ENCODE measurements around the gene CYP39A1.

Gene CYP39A1

DNA sequence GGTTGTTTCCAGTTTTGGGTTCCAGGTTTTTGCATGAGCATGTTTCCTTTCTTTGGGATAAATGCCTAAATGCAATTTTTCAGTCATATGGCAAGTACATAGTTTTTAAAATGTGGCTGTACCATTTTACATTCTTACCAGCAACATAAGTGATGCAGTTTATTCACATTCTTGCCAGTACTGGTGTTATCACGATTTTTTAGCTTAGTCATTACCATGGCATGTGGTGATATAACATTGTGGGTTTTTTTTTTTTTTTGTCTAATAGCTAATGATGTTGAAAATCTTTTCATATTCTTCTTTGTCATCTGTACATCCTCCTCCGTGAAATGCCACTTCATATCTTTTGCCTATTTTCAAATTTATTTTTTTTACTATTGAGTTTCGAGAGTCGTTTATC lies 32.2 kb upstream of the CYP39A1 start:
- H3K4me2 ChIP-seq, result no peak overlapping the region
- H3K27me3 ChIP-seq, result no peaks in the 10 kb centered on the region
- no peak overlapping the region for H3K4me3 ChIP-seq
- peaks cover 14 to 25% (median 20%) of the 10 kb centered on the region in 11 experiments for H3K9me3 ChIP-seq (replicated peaks in 1 of 11)
- no peaks in the 10 kb centered on the region for H3K4me1 ChIP-seq
- no peak overlapping the region for H3K27ac ChIP-seq
- no peaks in the 10 kb centered on the region for H4K20me1 ChIP-seq
- H3K36me3 ChIP-seq, result no peaks in the 10 kb centered on the region
- no peak for TF ChIP-seq Cebpa-rat (IDR thresholded peaks at IDR 0.05)
- no peak overlapping the region for H3K9ac ChIP-seq

- H4K20me1 ChIP-seq, result no peaks in the 10 kb centered on the region
- no peak overlapping the region for H3K27ac ChIP-seq
- H3K4me2 ChIP-seq, result no peak overlapping the region
- TF ChIP-seq Cebpa-rat (IDR thresholded peaks at IDR 0.05), result no peak
- no peak overlapping the region for H3K9ac ChIP-seq
- H3K9me3 ChIP-seq (replicated peaks in 1 of 11), result no peaks in the 10 kb centered on the region
- no peaks in the 10 kb centered on the region; a peak in 1 of 20 replicates for H3K4me1 ChIP-seq
- no peaks in the 10 kb centered on the region for H3K36me3 ChIP-seq
- no peaks in the 10 kb centered on the region for H3K27me3 ChIP-seq
- no peak overlapping the region for H3K4me3 ChIP-seq
These were observed 24.7 kb upstream of the CYP39A1 start for GRCh38 chr6:46677314-46677654.

DNA sequence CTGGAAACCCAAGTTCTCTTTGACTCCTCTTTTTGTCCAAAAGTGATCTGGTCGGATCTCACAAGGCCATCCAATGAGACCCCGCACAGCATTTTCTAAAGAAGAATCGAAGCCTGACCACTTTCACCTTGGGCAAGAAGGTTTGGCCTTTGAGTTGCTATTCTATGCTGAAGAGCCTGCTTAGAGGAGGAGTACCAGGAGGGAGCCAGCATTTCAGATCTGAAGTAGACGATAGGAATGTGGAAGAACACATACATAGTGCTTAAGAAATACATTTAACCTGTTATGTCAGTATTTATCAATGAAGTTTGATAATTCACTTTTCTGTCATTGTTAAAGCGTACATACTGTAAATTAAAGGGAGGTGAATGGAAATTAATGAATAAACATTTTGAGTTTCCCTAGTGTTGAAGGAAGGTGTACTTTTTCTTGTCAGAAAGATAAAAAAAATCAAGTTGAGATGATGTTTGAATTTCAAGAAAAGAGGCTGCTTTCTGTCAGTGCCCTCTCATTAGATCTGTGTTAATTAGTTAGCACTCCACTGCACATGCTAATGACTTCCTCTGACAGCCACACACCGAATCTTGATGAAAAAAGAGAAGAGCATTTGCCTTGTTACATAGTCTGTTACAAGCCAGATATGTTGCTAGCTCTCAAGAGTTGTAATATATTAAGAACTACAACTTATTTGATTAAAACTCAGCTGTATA lies 24.1 kb upstream of the CYP39A1 start:
- Histone ChIP-seq H3K4me1 (no peaks in the 10 kb centered on the region; a peak in 1 of 20 replicates), H3K4me2 (no peak overlapping the region), H3K27ac (no peak overlapping the region), H4K20me1 (no peaks in the 10 kb centered on the region), H3K9ac (no peak overlapping the region), H3K36me3 (no peaks in the 10 kb centered on the region), H3K27me3 (no peaks in the 10 kb centered on the region), H3K9me3 (replicated peaks in 1 of 11) (no peaks in the 10 kb centered on the region), H3K4me3 (no peak overlapping the region)
- no peak for TF ChIP-seq Cebpa-rat (IDR thresholded peaks at IDR 0.05)

- H3K27me3 ChIP-seq, result no peaks in the 10 kb centered on the region
- no peak overlapping the region for H3K27ac ChIP-seq
- H3K4me1 ChIP-seq, result no peaks in the 10 kb centered on the region; a peak in 1 of 20 replicates
- no peak for TF ChIP-seq Cebpa-rat (IDR thresholded peaks at IDR 0.05)
- H3K4me3 ChIP-seq, result no peak overlapping the region
- H3K36me3 ChIP-seq, result no peaks in the 10 kb centered on the region
- H4K20me1 ChIP-seq, result no peaks in the 10 kb centered on the region
- H3K4me2 ChIP-seq, result no peak overlapping the region
- no peaks in the 10 kb centered on the region for H3K9me3 ChIP-seq (replicated peaks in 1 of 11)
- H3K9ac ChIP-seq, result no peak overlapping the region
These were observed 21.8 kb upstream of the CYP39A1 start for GRCh38 chr6:46674410-46674809.

- no peak overlapping the region for H3K9ac ChIP-seq
- no peaks in the 10 kb centered on the region for H3K36me3 ChIP-seq
- H3K4me2 ChIP-seq, result no peak overlapping the region
- no peaks in the 10 kb centered on the region for H3K27me3 ChIP-seq
- no peak overlapping the region for H3K4me3 ChIP-seq
- H3K4me1 ChIP-seq, result no peaks in the 10 kb centered on the region
- no peaks in the 10 kb centered on the region for H3K9me3 ChIP-seq (replicated peaks in 1 of 11)
- no peaks in the 10 kb centered on the region for H4K20me1 ChIP-seq
- H3K27ac ChIP-seq, result no peak overlapping the region
- no peak for TF ChIP-seq Cebpa-rat (IDR thresholded peaks at IDR 0.05)
These were observed 14.8 kb upstream of the CYP39A1 start for GRCh38 chr6:46667377-46667776.

GRCh38 chr6:46661483-46661882 lies 8.9 kb upstream of the CYP39A1 start:
- Histone ChIP-seq H3K36me3 (no peaks in the 10 kb centered on the region), H3K9me3 (replicated peaks in 1 of 11) (no peaks in the 10 kb centered on the region), H3K9ac (no peak overlapping the region)

GRCh38 chr6:46657642-46658041 lies 5.0 kb upstream of the CYP39A1 start:
- H3K36me3 ChIP-seq, result no peaks in the 10 kb centered on the region
- H3K4me3 ChIP-seq, result no peak overlapping the region
- no peak overlapping the region for H3K9ac ChIP-seq
- H3K4me1 ChIP-seq, result peaks cover 0 to 1% (median 0%) of the 10 kb centered on the region in 10 experiments; a peak in 4 of 20 replicates
- no peak overlapping the region for H3K27ac ChIP-seq
- peaks cover 0 to 7% (median 7%) of the 10 kb centered on the region in 11 experiments; a peak in 12 of 22 replicates for H3K9me3 ChIP-seq (replicated peaks in 1 of 11)
- peaks cover 11 to 20% (median 15%) of the 10 kb centered on the region in 11 experiments; a peak in 20 of 22 replicates for H3K27me3 ChIP-seq
- TF ChIP-seq Cebpa-rat (IDR thresholded peaks at IDR 0.05), result no peak
- no peak overlapping the region for H3K4me2 ChIP-seq
- no peaks in the 10 kb centered on the region for H4K20me1 ChIP-seq

More at GRCh38 chr6:46661483-46661882, 8.9 kb upstream of the CYP39A1 start:
- Histone ChIP-seq H3K4me2 (no peak overlapping the region), H3K27ac (no peak overlapping the region), H3K27me3 (no peaks in the 10 kb centered on the region), H3K4me3 (no peak overlapping the region), H4K20me1 (no peaks in the 10 kb centered on the region), H3K4me1 (no peaks in the 10 kb centered on the region)
- no peak for TF ChIP-seq Cebpa-rat (IDR thresholded peaks at IDR 0.05)

DNA sequence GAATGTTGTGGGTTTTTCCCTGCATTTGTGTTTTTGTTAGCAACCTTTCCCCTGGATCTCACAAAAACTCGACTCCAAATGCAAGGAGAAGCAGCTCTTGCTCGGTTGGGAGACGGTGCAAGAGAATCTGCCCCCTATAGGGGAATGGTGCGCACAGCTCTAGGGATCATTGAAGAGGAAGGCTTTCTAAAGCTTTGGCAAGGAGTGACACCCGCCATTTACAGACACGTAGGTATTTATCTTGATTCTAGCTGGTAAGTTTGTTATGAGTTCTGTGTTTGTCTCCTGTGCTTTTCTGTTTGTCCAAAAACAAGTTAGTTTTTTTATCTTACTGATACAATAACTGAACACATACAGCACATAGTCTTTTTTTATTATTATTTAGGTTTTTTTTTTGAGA lies 3.2 kb upstream of the CYP39A1 start:
- Histone ChIP-seq H3K4me3 (no peak overlapping the region), H3K4me2 (no peak overlapping the region), H3K4me1 (peaks cover 0 to 7% (median 5%) of the 10 kb centered on the region in 10 experiments; a peak in 7 of 20 replicates), H4K20me1 (no peaks in the 10 kb centered on the region), H3K9ac (no peak overlapping the region), H3K9me3 (replicated peaks in 1 of 11) (peaks cover 0 to 9% (median 8%) of the 10 kb centered on the region in 11 experiments; a peak in 12 of 22 replicates), H3K27me3 (peaks cover 11 to 26% (median 20%) of the 10 kb centered on the region in 11 experiments; a peak in 20 of 22 replicates), H3K27ac (no peak overlapping the region), H3K36me3 (no peaks in the 10 kb centered on the region)
- no peak for TF ChIP-seq Cebpa-rat (IDR thresholded peaks at IDR 0.05)

DNA sequence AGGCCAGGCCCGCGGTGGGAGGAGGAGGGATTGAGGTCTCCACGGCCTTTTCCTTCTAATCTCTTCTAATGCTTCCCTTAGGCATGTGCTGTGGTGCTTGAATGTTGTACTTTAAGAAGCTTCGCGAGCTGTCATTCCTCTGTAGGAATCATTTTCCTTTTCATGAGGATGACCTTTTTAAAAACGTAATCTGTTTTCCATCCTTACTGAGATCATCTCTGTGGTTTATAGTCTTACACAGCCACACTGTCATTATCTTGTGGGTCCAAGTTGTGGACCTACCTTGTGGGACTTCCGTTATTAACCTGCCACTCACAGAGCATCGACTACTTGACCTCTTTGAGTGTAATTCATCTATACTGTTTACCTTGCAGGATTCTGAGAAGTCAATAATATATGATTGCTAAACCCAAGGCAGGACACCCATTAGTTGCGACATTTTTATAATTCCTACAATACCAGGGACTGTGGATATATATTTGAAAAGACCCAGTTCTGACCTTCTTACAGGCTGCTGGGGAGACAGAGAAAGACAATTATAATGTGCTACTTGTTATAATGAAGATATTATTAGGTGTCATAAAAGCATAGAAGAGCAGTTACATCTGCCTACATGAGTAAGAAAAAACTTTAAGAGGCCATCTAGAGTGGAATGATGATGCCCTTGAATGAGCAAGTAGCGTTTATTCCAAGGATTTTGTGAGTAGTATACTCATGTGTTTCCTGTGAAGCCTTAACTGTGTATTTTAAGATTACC lies 999 bp upstream of the CYP39A1 start:
- Histone ChIP-seq H3K4me3 (peak overlapping the region; percentile 61 to 78 (median 66)), H3K9ac (peak overlapping the region in 10 of 11 experiments; percentile 20 to 73 (median 59); a peak in 17 of 22 replicates), H3K9me3 (replicated peaks in 1 of 11) (peaks cover 0 to 9% (median 8%) of the 10 kb centered on the region in 11 experiments; a peak in 12 of 22 replicates), H3K27me3 (peaks cover 11 to 26% (median 20%) of the 10 kb centered on the region in 11 experiments; a peak in 20 of 22 replicates), H3K4me1 (peaks cover 0 to 9% (median 5%) of the 10 kb centered on the region in 10 experiments; a peak in 7 of 20 replicates), H3K4me2 (peak overlapping the region; percentile 67 to 88 (median 82)), H3K27ac (no peak overlapping the region), H4K20me1 (no peaks in the 10 kb centered on the region), H3K36me3 (no peaks in the 10 kb centered on the region)
- no peak for TF ChIP-seq Cebpa-rat (IDR thresholded peaks at IDR 0.05)

All from BLaER1 treated with 17β-estradiol and CSF1 and Interleukin-3, amounts not matched to agents 10 nM and 100 nM (cell line).